ENCODE results near the gene HS3ST5.
"Not testable (repeated sequence)": the region's sequence is repeated elsewhere in the genome, so short reads cannot be mapped to it uniquely, and the experiment has no call there.

The HS3ST5 gene

GRCh38 chr6:114090626-114091025 lies 252.2 kb downstream of the HS3ST5 start:
- no peak for DNase-seq (ENCODE audit: low read depth)

- DNase-seq (ENCODE audit: low read depth): no peak
These were observed 255.3 kb downstream of the HS3ST5 start for GRCh38 chr6:114087496-114087895.

GRCh38 chr6:114085211-114085610 lies 257.6 kb downstream of the HS3ST5 start:
- peak; percentile 29 for DNase-seq (ENCODE audit: low read depth)

GRCh38 chr6:114084327-114084890 lies 258.4 kb downstream of the HS3ST5 start:
- DNase-seq (ENCODE audit: low read depth): no peak

- no peak for DNase-seq (ENCODE audit: low read depth)
These were observed 259.6 kb downstream of the HS3ST5 start for GRCh38 chr6:114083251-114083650.

- DNase-seq (ENCODE audit: low read depth): no peak
These were observed 261.1 kb downstream of the HS3ST5 start for GRCh38 chr6:114081730-114082129.

GRCh38 chr6:114080891-114081510 lies 261.8 kb downstream of the HS3ST5 start:
- DNase-seq (ENCODE audit: low read depth): no peak

- not testable (repeated sequence) for DNase-seq (ENCODE audit: low read depth)
These were observed 262.4 kb downstream of the HS3ST5 start for GRCh38 chr6:114080410-114080809.

- DNase-seq (ENCODE audit: low read depth): no peak
These were observed 267.0 kb downstream of the HS3ST5 start for GRCh38 chr6:114075777-114076176.

GRCh38 chr6:114075300-114075699 lies 267.5 kb downstream of the HS3ST5 start:
- no peak for DNase-seq (ENCODE audit: low read depth)

GRCh38 chr6:114068771-114069170 lies 274.1 kb downstream of the HS3ST5 start:
- DNase-seq (ENCODE audit: low read depth): no peak

GRCh38 chr6:114068116-114068515 lies 274.7 kb downstream of the HS3ST5 start:
- DNase-seq (ENCODE audit: low read depth): no peak

- no peak for DNase-seq (ENCODE audit: low read depth)
These were observed 278.0 kb downstream of the HS3ST5 start for GRCh38 chr6:114064862-114065261.

GRCh38 chr6:114063956-114064355 lies 278.9 kb downstream of the HS3ST5 start:
- peak; percentile 28 for DNase-seq (ENCODE audit: low read depth)

GRCh38 chr6:114062199-114062598 lies 280.6 kb downstream of the HS3ST5 start:
- no peak for DNase-seq (ENCODE audit: low read depth)

GRCh38 chr6:114061741-114062140 lies 281.1 kb downstream of the HS3ST5 start:
- no peak for DNase-seq (ENCODE audit: low read depth)

- DNase-seq (ENCODE audit: low read depth): no peak
These were observed 281.7 kb downstream of the HS3ST5 start for GRCh38 chr6:114061116-114061515.

GRCh38 chr6:114058435-114058834 lies 284.4 kb downstream of the HS3ST5 start:
- no peak for DNase-seq (ENCODE audit: low read depth)

GRCh38 chr6:114055763-114056162 lies 287.1 kb downstream of the HS3ST5 start:
- DNase-seq (ENCODE audit: low read depth): no peak

- DNase-seq (ENCODE audit: low read depth): no peak
These were observed 287.5 kb downstream of the HS3ST5 start for GRCh38 chr6:114055349-114055748.

- DNase-seq (ENCODE audit: low read depth): no peak
These were observed 289.0 kb downstream of the HS3ST5 start for GRCh38 chr6:114053791-114054190.

- DNase-seq (ENCODE audit: low read depth): no peak
These were observed 290.7 kb downstream of the HS3ST5 start for GRCh38 chr6:114052141-114052540.

- no peak for DNase-seq (ENCODE audit: low read depth)
These were observed 291.8 kb downstream of the HS3ST5 start for GRCh38 chr6:114051031-114051430.

- no peak for DNase-seq (ENCODE audit: low read depth)
These were observed 293.4 kb downstream of the HS3ST5 start for GRCh38 chr6:114049367-114049966.

Measured in HS-5 (cell line).